ENCODE data around the gene RPL10A. TPM values are rescaled to one million over a fixed set of nuclear protein-coding genes. Genes with fewer than 3 reads are reported as not detected.

RPL10A gene
- total and polyA plus RNA-seq, 2 of the 13 experiments (the other 11 are each of a cell fraction or from before 2014, with no cell fraction given), result 1,854 to 2,726 TPM

DNA sequence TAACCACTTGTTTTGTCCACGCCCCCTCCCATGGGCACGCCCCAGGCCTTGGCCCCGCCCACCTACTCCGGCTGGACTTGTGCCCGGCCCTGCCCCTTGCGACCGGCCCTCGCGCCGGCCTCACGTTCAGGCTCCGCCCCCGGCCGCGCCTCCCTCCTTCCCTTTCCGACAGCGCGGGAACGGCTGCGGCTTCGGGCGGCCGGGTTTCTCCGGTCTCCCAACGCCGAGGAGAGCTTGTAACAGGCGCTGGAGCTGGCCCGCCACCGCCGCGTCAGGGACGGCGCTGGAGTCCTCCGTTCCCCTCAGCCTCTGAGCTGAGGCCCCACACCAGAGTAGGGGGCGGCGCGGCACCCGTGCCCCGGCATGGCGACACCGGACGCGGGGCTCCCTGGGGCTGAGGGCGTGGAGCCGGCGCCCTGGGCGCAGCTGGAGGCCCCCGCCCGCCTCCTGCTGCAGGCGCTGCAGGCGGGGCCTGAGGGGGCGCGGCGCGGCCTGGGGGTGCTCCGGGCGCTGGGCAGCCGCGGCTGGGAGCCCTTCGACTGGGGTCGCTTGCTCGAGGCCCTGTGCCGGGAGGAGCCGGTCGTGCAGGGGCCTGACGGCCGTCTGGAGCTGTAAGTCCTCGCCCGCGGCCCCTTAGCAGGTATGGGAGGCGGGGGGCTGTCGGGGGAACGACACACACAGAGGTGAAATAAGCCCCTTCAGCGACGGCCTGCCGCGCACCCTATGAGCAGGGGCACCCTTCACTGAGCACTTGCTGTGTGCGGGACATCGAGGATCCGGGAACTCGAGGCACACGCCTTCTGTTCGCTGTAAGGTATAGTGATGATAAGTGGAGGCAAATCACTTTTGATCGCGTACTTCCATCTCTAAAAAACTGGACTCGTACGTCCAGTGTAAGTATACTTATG, 15.8 kb upstream of the RPL10A start, which contains the start of gene FANCE (continued):
- TF ChIP-seq SIN3A (IDR thresholded peaks at IDR 0.05; ENCODE audit: borderline replicate concordance, low read depth, low read length) (0 out of 2 replicates have a peak, but pooled peaks have one; percentile 36), ZNF337 (CRISPR knock-in tag; IDR thresholded peaks at IDR 0.05; ENCODE audit: borderline replicate concordance, low read depth) (no peak), MEF2D (CRISPR knock-in tag; IDR thresholded peaks at IDR 0.05) (0 out of 2 replicates have a peak, but pooled peaks have one; percentile 17)

GRCh38 chr6:35453236-35453635, 15.0 kb upstream of the RPL10A start:
- H3K9me3 ChIP-seq (ENCODE audit: low read length), result no peaks in the 10 kb centered on the region
- H3K79me2 ChIP-seq (ENCODE audit: insufficient read depth, low read length), result no peaks in the 10 kb centered on the region
- BruUV-seq (replicated peaks), result TSS peak; percentile 68
- peak overlapping the region; percentile 18 for H2AFZ ChIP-seq (ENCODE audit: low read length)
- H3K4me2 ChIP-seq (ENCODE audit: low read depth, low read length), result peak overlapping the region; percentile 95
- H3K27ac ChIP-seq (ENCODE audit: extremely low read length, insufficient read depth, low read length), result no peak overlapping the region
- TF ChIP-seq ZNF543 (CRISPR knock-in tag; IDR thresholded peaks at IDR 0.05), result 0 out of 2 replicates have a peak, but pooled peaks have one; percentile 9
- TF ChIP-seq MEIS2 (CRISPR knock-in tag; IDR thresholded peaks at IDR 0.05), result no peak
- peaks cover 49% of the 10 kb centered on the region for H3K4me1 ChIP-seq (ENCODE audit: insufficient read depth, low read length)
- CTCF ChIA-PET (ENCODE audit: low intra/inter-chr PET ratio, low total read pairs), result interaction anchor here (5.1 kb wide), 1 partner anchor 112 kb away, joined by 87 read pairs; the partner anchor contains the start of gene PPARD
- ATAC-seq, result no peak
- FAIRE-seq, result no peak
- peaks cover 2 to 22% of the 10 kb centered on the region in 2 experiments; a peak in 2 of 5 replicates for H3K27me3 ChIP-seq (ENCODE audit: control insufficient read depth in 1 of 2, insufficient read depth in 2 of 2, low read length in 2 of 2)
- intact Hi-C loops (cut with micrococcal nuclease; ENCODE audit: unreplicated experiment) (no loop called here), in situ Hi-C loops (cut with HindIII; ENCODE audit: extremely low pct_ligation_motif_present, low pct_unique_long_range_greater_than_20kb) (loop anchor here (5.0 kb wide), 1 partner anchor 111 kb away; the partner anchor contains the start of gene PPARD)
- DNase-seq (ENCODE audit: low spot score), result no peak
- 42% methylated on average over 3 of the region's 3 CpGs for WGBS (ENCODE audit: low lambda C conversion rate)
- H3K4me3 ChIP-seq (replicated peaks in 1 of 3; ENCODE audit: insufficient read depth in 1 of 3, low read depth in 2 of 3, low read length in 3 of 3), result peak overlapping the region in 2 of 3 experiments; percentile 56 to 77; a peak in 4 of 6 replicates
- H3K9ac ChIP-seq (ENCODE audit: insufficient read depth, low read depth, low read length), result peak overlapping the region; percentile 60; the same call in 1 of the 2 replicates
- POLR2A ChIA-PET, result interaction anchor here (1.2 to 1.7 kb wide), 2 partner anchors 15 to 19 kb away, joined by 3 to 15 read pairs; partner anchors contain the start of gene RPL10A
- H4K20me1 ChIP-seq (ENCODE audit: insufficient read depth, low read length), result no peaks in the 10 kb centered on the region
- H3K36me3 ChIP-seq (replicated peaks in 1 of 2; ENCODE audit: control insufficient read depth in 1 of 2, insufficient read depth in 2 of 2, low read length in 2 of 2), result peaks cover 8 to 16% of the 10 kb centered on the region in 2 experiments; a peak in 4 of 5 replicates
